ENCODE results near the gene TLE7.

Gene TLE7

DNA sequence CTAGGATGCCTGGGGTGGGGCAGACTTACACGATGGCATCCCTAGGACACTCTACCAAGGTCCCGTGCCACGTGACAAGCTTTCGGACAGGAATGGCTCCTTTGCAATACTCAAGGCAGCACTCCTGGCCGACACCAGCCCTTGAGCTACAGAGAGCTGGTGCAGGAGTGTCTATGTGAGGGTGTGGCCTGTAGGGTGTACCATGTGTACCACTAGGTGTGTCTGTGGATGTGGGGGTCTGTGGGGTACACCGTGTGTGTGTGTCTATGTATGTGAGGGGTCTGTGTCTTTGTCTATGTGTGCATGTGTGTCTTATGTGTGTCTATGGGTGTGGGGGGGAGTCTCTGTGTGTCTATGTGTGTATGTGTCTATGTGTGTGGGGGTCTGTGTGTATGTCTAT lies 1.9 kb upstream of the TLE7 start:
- no peak for DNase-seq

DNA sequence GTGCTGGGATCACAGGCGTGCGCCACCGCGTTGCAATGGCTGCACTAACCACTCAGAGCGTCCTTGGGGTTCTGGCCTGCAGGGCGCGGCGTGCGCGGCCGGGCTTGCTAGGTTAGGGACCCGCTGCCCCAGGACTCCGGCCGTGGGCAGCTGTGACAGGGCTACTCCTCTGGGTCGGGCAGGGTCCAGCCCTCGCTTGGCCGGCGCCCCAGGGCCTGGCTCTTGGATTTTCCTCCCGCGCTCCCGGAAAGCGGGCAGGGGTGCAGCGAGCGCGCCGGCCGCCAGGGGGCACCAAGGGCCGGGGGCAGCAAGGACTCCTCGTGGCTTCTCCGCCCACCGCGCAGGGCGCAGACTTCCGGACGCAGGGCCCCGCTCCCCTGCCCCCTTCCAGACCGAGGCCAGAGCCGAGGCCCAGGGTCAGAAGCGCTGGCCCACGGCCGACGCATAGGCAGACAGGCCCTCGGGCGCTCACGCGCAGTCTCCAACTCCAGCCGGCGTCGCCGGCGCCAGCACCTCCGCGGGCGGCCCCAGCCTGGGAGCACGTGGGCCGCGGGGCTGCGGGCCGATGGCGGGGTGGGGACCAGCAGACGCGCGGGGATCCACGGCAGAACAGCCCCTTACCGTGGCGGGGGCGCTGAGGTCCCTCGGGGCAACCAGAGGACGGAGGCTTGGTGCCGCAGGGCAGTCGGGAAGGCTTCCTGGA lies 355 bp downstream of the TLE7 start:
- DNase-seq, result peak; percentile 18

DNA sequence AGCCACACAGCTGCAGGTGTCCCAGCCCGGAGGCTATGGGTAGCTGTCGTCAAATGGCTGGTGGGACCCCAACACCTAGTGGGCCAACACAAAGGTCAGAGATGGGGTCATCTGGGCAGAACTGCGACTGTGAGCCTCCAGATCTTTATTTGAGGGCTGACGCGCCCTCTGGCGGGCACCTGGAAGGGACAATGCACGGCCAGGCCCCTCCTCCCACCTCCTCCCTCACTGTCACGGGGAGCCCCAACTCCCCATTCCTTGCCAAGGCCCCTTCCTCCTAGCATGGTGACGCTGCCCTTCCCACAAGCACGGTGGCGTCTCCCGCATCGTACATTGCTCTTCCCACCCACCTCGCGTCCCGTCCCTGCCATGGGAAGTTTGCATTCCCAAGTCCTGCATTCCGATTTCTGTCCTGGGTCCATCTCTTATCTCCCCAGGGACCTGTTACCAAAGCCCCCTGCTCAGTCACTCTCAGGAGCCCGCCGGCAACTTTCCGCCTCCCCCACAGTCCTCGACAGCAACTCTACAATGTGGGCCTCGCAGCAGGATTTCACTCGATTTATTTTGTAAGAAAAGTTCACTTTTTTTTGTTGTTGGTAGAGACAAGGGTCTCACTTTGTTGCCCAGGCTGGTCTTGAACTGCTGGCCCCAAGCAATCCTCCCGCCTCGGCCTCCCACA lies 1.0 kb downstream of the TLE7 start:
- no peak for DNase-seq

DNA sequence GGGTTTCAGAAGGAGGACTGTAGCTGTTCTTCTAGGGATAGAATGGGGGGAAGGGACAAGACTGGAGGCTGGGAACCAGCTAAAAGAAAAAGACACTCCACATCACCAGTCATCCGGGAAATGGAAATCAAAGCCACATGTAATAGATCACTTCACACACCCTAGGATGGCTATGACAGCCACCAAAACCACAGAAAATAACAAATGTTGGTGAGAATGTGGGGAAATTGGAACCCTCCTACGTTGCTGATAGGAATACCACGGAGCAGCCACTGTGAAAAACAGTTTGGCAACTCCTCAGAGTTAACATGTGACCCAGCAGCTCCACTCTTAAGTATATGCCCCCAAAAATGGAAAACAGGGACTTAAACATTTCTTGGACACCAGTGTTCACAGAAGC lies 2.3 kb downstream of the TLE7 start:
- DNase-seq, result no peak

DNA sequence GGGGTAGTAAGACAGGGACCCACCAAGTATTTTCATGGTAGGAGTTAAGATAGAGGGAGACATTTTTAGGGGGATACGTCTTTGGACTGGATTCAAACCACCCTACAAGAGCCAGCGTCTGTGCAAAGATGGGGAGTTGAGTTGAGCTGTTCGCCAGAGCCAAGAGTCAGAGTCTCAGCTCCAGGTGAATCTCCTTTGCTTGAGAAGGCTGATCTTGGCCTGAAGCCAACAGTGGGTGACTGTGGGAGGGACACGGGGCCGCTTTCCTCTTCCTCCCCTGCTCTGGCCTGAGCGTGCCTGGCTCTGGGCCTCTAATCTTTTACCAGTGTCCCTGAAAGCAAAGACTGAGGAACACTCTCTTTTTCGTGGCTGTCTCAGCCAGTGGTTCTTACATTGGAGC lies 5.4 kb downstream of the TLE7 start:
- DNase-seq, result no peak

- DNase-seq, result no peak
Measured at GRCh38 chr16:71432906-71433305, 8.9 kb downstream of the TLE7 start.

DNA sequence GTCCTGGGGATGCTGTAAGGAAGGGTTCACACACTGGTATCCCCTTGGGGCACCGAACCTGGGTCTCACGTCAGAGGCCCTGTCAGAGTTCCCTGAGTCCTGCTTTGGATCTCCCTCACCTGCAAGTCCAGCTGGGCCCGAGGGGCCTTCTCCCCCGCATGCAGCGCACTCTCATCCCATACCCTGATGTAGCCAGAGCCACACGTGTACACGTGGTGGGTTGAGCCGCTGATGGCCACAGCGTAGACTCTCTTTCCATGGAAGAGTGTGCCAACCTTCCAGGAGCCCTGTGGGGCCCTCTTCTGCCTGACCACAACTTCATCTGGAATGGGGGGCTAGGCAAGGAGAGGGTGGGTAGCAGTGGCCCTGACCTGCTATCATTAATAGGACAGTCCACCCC lies 9.9 kb downstream of the TLE7 start:
- no peak for DNase-seq

- DNase-seq, result no peak
Measured at GRCh38 chr16:71431176-71431575, 10.7 kb downstream of the TLE7 start.

- no peak for DNase-seq
Measured at GRCh38 chr16:71430744-71431143, 11.1 kb downstream of the TLE7 start.

DNA sequence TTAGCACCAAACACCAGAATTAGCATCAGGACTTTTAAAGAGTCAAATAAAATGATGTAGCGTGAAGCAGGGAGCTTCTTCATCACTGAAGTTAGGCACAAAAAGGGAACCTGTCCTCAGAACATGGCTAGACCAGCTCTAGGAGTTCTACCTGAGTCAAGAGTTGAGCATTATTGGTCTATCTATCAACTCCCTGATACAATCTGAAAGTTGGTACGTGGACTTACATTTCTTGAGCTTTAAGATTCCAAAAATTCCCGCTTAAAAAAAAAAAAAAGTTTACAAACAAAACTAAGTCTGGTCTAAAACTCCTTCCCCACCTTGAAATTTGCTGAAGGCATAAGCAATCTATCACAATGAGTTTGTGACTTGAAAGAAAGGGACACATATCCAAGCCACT lies 12.3 kb downstream of the TLE7 start:
- DNase-seq, result no peak

GRCh38 chr16:71428883-71429282 lies 13.0 kb downstream of the TLE7 start:
- no peak for DNase-seq

DNA sequence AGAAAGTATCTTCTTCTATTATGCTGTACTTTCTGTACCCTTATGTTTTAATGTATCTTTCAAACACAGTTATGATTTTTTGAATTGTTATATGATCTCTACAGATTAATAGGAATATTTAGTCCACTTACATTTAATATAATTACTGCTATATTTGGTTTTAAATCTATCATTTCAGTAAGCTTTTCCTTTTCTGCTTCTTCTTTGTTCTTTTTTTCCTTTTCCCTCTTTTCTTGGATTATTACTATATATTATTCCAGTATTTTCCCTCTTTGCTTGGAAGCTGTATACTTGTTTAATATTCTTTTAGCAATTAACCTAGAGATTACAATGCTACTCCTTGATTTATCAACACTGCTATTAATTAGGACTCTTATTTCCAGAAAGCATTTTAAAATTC lies 13.5 kb downstream of the TLE7 start:
- no peak for DNase-seq

DNA sequence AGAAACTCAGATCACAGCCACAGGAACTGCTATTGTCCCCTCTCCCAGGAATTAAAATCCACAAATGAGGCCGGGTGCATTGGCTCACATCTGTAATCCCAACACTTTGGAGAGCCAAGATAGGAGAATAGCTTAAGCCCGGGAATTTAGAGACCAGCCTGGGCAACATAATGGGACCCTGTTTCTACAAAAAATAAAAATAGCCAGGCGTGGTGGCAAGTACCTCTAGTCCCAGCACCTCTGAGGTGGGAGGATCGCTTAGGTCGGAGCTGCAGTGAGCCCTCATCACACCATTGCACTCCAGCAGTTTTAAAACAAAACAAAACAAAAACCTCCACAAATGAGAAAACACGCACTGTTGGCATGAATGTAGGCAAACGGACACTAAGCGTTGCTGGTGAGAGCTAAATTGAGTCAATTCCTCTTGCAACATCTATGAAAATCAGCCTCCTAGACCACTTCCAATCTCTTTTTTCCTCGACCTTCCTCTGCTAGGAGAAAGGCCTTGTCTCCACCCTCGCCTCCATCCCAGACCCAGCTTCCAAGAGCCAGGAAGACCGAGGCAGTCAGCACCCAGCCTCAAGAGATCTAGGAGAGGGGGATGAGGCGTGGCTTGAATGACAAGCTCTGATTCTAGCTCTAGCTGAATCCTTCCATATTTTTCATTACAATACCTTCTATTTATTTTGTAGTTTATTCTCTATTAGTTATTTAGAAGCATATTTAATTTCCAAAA lies 14.8 kb downstream of the TLE7 start:
- DNase-seq, result no peak

DNA sequence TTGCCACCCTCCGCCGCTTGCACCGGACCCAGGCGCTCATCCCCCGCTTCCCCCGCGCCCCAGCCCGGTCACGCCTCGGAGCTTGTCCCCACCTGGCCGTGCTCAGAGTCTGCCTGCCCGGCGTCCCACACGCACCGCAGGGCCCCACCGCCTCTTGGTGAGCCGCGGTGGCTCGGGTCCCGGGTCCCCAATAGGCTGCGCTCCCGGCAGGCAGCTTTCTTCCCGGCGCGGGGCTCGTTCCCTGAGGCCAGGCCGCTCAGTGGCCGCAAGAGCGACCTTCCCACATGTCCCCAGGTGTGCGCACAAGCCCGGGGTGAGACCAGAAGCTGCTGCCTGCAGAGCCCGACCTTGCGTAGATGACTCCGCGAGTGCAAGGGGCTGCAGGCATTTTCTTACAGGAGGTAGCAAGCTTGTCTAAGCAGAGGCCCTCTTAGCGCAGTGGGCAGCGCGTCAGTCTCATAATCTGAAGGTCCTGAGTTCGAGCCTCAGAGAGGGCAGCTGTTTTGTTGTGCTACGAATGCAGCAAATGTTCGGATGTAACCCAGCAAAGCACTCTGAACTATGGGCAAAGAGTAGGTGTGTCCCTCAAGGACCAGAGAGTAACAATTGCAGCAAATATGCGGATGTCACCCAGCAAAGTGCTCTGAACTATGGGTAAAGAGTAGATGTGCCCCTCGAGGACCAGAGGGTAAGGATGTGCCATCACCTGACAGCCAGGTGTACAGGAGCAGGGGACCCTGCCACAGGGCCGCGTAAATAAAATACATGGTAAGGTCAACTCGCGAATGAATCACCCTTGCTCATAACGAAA lies 15.6 kb downstream of the TLE7 start:
- DNase-seq, result no peak

GRCh38 chr16:71425746-71426068 lies 16.1 kb downstream of the TLE7 start:
- no peak for DNase-seq

GRCh38 chr16:71424626-71425025 lies 17.2 kb downstream of the TLE7 start:
- no peak for DNase-seq

- no peak for DNase-seq
Measured at GRCh38 chr16:71423865-71424264, 18.0 kb downstream of the TLE7 start.

- no peak for DNase-seq
Measured at GRCh38 chr16:71423016-71423415, 18.8 kb downstream of the TLE7 start.

DNA sequence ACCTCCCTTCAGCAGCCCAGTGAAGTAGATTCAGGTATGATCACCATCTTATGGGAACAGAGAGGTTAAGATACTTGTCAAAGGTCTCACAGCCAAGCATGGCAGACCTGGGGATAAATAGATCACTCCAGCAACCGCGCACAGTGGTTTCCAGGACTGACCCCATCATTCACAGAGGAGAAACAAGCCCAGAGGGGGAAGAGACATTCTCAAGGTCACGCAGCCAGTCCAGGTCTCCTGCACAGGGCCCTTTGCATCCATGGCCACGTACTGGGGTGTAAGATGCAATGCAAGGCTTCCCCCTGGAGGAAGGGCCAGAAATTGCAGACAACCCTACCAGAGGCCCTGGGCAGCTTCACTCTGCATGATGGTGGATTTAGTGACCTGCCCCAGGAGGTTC lies 19.9 kb downstream of the TLE7 start:
- DNase-seq, result peak; percentile 9

- no peak for DNase-seq
Measured at GRCh38 chr16:71414038-71414437, 27.8 kb downstream of the TLE7 start.

GRCh38 chr16:71413341-71413740 lies 28.5 kb downstream of the TLE7 start:
- no peak for DNase-seq

GRCh38 chr16:71412270-71413160 lies 29.3 kb downstream of the TLE7 start:
- peak; percentile 59 for DNase-seq

Data from activated CD4-positive, alpha-beta T cell treated with anti-CD3 and anti-CD28 coated beads, Interleukin-2, amount 50 U/mL, for 1 hour (primary cell).